SU-DHL-6 (cell line): ENCODE measurements around the gene BHLHE41.

Source experiments
- CTCF ChIP-seq: fragments of 200-600 bp; sonication (generic); IDR thresholded peaks from one replicate; pipeline ENCODE4 v1.5.1; 2017; ENCODE audit warnings: antibody characterized with exemption, mild to moderate bottlenecking, low read length, moderate library complexity; ENCODE audit not compliant: insufficient read depth, poor library complexity, severe bottlenecking
- EZH2phosphoT487 ChIP-seq: fragments of 200-600 bp; sonication (generic), shearing (Covaris generic); conservative IDR thresholded peaks from 2 replicates; pipeline ENCODE4 v1.6.1; 2018; ENCODE audit warnings: mild to moderate bottlenecking, antibody characterized with exemption, low read length, moderate library complexity, mixed read lengths

GRCh38 chr12:26127404-26127803 is 2.6 kb upstream of the BHLHE41 start:
- TF ChIP-seq CTCF, result no peak
- TF ChIP-seq EZH2phosphoT487, result no peak
